Measurements from ENCODE around the gene SPAG5.

DNA sequence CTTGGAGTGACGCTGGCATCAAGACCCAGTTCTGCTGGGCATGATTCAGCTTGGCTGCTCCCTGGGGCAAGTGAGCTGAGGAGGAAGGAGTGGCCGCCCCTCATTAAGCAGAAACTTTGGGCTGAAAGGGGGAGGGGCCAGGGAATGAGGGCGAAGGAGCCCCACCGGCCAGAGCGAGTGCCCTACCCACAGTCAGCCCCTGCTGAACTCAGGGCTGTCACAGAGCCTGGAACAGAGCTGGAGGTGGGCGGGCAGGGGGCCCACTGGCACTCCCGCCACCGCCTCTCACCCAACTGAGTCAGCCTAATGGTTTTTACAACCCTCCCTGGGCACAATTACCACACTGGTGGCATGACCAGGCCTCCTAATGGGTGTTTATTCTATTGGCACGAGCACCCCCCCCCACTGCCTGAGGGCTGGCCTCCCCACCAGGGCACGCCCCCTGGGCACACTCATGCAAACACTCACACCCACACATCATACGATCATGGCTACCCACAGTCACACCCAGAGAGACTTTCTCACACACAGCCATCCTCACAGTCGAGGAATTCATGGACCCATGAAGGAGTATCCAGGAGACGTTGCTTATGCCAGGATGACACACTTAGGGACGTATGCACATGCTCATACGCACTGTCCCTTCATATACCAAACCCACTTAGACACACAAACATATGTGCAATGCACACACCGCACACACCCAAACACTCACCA, 65.6 kb downstream of the SPAG5 start:
- no peak for TF ChIP-seq CTCF (IDR thresholded peaks at IDR 0.05)
- no peak for TF ChIP-seq POLR2A (IDR thresholded peaks at IDR 0.05)
- no peak for TF ChIP-seq POLR2AphosphoS5 (IDR thresholded peaks at IDR 0.05)
